Measurements from ENCODE around the gene CD6. TPM values are rescaled to one million over a fixed set of nuclear protein-coding genes. Genes with fewer than 3 reads are reported as not detected.

The CD6 gene
- total and polyA plus RNA-seq, 4 donors: 1.2 to 3.1 (median 1.7) TPM

DNA sequence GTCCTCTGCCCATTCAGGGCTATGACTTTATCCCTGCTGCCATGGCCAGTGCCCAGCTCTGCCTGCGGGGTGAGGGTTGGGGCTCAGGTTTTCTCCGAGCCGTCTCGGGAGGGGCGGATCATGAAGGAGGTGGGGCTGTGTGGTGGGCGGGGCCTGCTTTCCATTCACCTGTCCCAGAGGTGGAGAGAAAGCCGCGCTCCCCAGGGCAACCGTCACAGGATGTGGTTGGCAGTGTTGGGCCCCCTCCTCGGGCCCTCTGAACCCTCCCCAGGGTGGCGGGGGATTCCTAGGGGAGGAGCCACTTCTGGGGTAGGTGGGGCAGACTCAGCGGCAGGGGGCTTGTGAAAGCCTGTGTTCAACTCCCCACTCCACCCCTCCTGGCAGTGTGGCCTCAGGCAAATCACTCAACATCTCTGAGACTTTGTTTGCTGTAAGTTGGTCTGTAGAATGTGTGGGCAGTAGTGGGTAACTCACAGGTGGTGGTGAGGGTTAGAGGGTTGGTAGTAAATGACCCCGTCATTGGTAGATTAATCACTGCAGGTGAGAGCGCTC, 50.3 kb downstream of the CD6 start:
- 27 to 28% methylated on average over 14 of the region's 14 CpGs for WGBS, 2 donors
- Histone ChIP-seq H3K36me3 (ENCODE audit: control insufficient read depth in 4 of 4, insufficient read depth in 4 of 4, low read length in 4 of 4) (no peaks in the 10 kb centered on the region), H3K9me3 (ENCODE audit: control insufficient read depth in 4 of 4, insufficient read depth in 3 of 4, low read length in 3 of 4) (peaks cover 0 to 6% (median 0%) of the 10 kb centered on the region in 4 donors), H3K9ac (ENCODE audit: insufficient read depth in 1 of 2, low read length in 2 of 2) (no peak overlapping the region), H3K4me3 (no peak overlapping the region), H3K27me3 (ENCODE audit: control insufficient read depth in 3 of 3, insufficient read depth in 3 of 3, low read length in 2 of 3) (no peaks in the 10 kb centered on the region), H3K27ac (ENCODE audit: low read depth in 1 of 2, low read length in 1 of 2) (no peak overlapping the region), H3K4me1 (ENCODE audit: control insufficient read depth in 5 of 5, insufficient read depth in 5 of 5, low read length in 5 of 5) (peaks cover 0 to 17% (median 5%) of the 10 kb centered on the region in 5 donors)
- DNase-seq (no peak), ATAC-seq (ENCODE audit: insufficient read depth, low FRiP score) (no peak)
- no peak for TF ChIP-seq CTCF (IDR thresholded peaks at IDR 0.05; ENCODE audit: control extremely low read depth, extremely low read depth)

DNA sequence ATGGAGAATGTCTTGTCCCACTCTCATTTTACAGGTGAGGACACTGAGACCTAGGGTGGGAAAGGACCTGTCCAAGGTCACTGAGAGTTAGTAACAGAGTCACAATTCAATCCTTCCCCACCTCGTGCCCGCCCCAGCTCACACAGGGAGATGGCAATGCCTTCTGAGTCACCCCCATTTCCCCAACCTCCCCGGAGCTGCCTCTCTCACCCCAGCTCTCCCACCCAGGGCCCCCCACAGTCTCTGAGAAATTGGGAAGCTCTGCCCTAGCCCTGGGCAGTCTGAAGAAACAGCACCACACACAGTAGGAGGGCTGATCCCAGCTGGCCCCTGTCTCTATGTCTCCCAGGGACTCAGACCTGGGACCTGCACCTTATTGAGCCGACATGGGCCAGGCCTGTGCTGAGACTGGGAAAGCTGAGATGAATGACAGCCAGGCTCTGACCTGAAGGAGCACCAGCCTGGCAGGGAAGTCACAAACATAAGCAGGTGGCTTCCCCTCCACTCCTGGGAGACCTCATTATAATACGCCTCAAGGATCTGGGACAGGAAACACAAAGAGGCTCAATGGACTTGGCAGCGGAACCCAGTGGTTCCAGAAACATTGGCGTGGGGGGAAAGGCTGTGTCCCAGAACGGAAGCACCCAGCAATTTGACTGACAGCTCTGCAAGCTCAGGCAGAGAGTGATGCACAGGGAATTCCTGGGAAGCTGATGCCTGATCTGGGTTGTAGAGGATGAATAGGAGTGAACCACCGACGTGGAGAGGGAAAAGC, 51.0 kb downstream of the CD6 start:
- Histone ChIP-seq H3K27ac (ENCODE audit: low read depth in 1 of 2, low read length in 1 of 2) (peak overlapping the region in 1 of 2 donors; percentile 3), H3K9ac (ENCODE audit: insufficient read depth in 1 of 2, low read length in 2 of 2) (no peak overlapping the region), H3K36me3 (ENCODE audit: control insufficient read depth in 4 of 4, insufficient read depth in 4 of 4, low read length in 4 of 4) (no peaks in the 10 kb centered on the region), H3K9me3 (ENCODE audit: control insufficient read depth in 4 of 4, insufficient read depth in 3 of 4, low read length in 3 of 4) (peaks cover 0 to 6% (median 0%) of the 10 kb centered on the region in 4 donors), H3K4me1 (ENCODE audit: control insufficient read depth in 5 of 5, insufficient read depth in 5 of 5, low read length in 5 of 5) (peaks cover 0 to 20% (median 5%) of the 10 kb centered on the region in 5 donors), H3K4me3 (no peak overlapping the region), H3K27me3 (ENCODE audit: control insufficient read depth in 3 of 3, insufficient read depth in 3 of 3, low read length in 2 of 3) (no peaks in the 10 kb centered on the region)
- peak in 1 of 3 donors; percentile 61 for DNase-seq
- 30 to 41% methylated on average over 10 of the region's 10 CpGs for WGBS, 2 donors
- TF ChIP-seq CTCF (IDR thresholded peaks at IDR 0.05; ENCODE audit: control extremely low read depth, extremely low read depth): no peak
- ATAC-seq (ENCODE audit: insufficient read depth, low FRiP score): no peak

- H3K27ac ChIP-seq (ENCODE audit: low read depth in 1 of 2, low read length in 1 of 2): no peak overlapping the region
- no peak for ATAC-seq (ENCODE audit: insufficient read depth, low FRiP score)
- 68 to 81% methylated on average over 18 of the region's 18 CpGs for WGBS, 2 donors
- no peaks in the 10 kb centered on the region for H3K36me3 ChIP-seq (ENCODE audit: control insufficient read depth in 4 of 4, insufficient read depth in 4 of 4, low read length in 4 of 4)
- no peak overlapping the region for H3K9ac ChIP-seq (ENCODE audit: insufficient read depth in 1 of 2, low read length in 2 of 2)
- no peak overlapping the region for H3K4me3 ChIP-seq
- H3K4me1 ChIP-seq (ENCODE audit: control insufficient read depth in 5 of 5, insufficient read depth in 5 of 5, low read length in 5 of 5): peaks cover 0 to 20% (median 5%) of the 10 kb centered on the region in 5 donors
- H3K9me3 ChIP-seq (ENCODE audit: control insufficient read depth in 4 of 4, insufficient read depth in 3 of 4, low read length in 3 of 4): peaks cover 0 to 6% (median 0%) of the 10 kb centered on the region in 4 donors
- TF ChIP-seq CTCF (IDR thresholded peaks at IDR 0.05; ENCODE audit: control extremely low read depth, extremely low read depth): no peak
- DNase-seq: peak in 2 of 3 donors; percentile 29 to 31
- no peaks in the 10 kb centered on the region for H3K27me3 ChIP-seq (ENCODE audit: control insufficient read depth in 3 of 3, insufficient read depth in 3 of 3, low read length in 2 of 3)
Measured at GRCh38 chr11:61023086-61023965, 51.8 kb downstream of the CD6 start.

Measured in lung (tissue), 12 donors.